Activated T-cell treated with anti-CD3 and anti-CD28 coated beads, Interleukin-2, amount 50 U/mL, for 24 hours (primary cell): ENCODE results near the gene CELSR2.

Source experiments
- DNase-seq: peaks from one replicate; pipeline ENCODE4 v3.0.0-alpha.2; 2020
- H3K27ac Mint-ChIP-seq: 2 replicates; pipeline ENCODE4 v1.8.0; 2020; ENCODE audit warnings: mild to moderate bottlenecking, mixed read lengths
- H3K27me3 Mint-ChIP-seq: 2 replicates; pipeline ENCODE4 v1.8.0; 2020; ENCODE audit warnings: mixed read lengths
- H3K36me3 Mint-ChIP-seq: 2 replicates; pipeline ENCODE4 v1.8.0; 2020; ENCODE audit warnings: low read depth, mixed read lengths
- H3K4me1 Mint-ChIP-seq: 2 replicates; pipeline ENCODE4 v1.8.0; 2020; ENCODE audit warnings: low read depth, mixed read lengths
- H3K4me3 Mint-ChIP-seq: 2 replicates; pipeline ENCODE4 v1.8.0; 2020; ENCODE audit warnings: mild to moderate bottlenecking, moderate library complexity, mixed read lengths
- H3K9me3 Mint-ChIP-seq: 2 replicates; pipeline ENCODE4 v1.8.0; 2020; ENCODE audit warnings: mixed read lengths

CELSR2 gene

GRCh38 chr1:109306832-109307273 lies 57.5 kb downstream of the CELSR2 start, which contains the start of gene MYBPHL:
Gene MYBPHL, minus strand, starts transcription at chr1:109307011. Its CDS starts 20 bp downstream, at chr1:109306991.
- Mint-ChIP-seq H3K36me3 (no peaks in the 10 kb centered on the region), H3K27ac (no peak within 1 kb of the TSS), H3K9me3 (no peaks in the 10 kb centered on the region), H3K4me3 (no peak within 1 kb of the TSS), H3K4me1 (no peaks in the 10 kb centered on the region), H3K27me3 (no peaks in the 10 kb centered on the region)
- no peak for DNase-seq

- H3K36me3 Mint-ChIP-seq, result no peaks in the 10 kb centered on the region
- no peaks in the 10 kb centered on the region for H3K9me3 Mint-ChIP-seq
- no peaks in the 10 kb centered on the region for H3K4me1 Mint-ChIP-seq
- H3K27ac Mint-ChIP-seq, result no peak overlapping the region
- no peak overlapping the region for H3K4me3 Mint-ChIP-seq
- H3K27me3 Mint-ChIP-seq, result no peaks in the 10 kb centered on the region
- no peak for DNase-seq
Measured at GRCh38 chr1:109307274-109308021, 58.1 kb downstream of the CELSR2 start.

- Mint-ChIP-seq H3K27ac (no peak overlapping the region), H3K36me3 (no peaks in the 10 kb centered on the region), H3K9me3 (no peaks in the 10 kb centered on the region), H3K4me3 (no peak overlapping the region), H3K4me1 (no peaks in the 10 kb centered on the region), H3K27me3 (no peaks in the 10 kb centered on the region)
- DNase-seq, result no peak
Measured at GRCh38 chr1:109309347-109309746, 60.0 kb downstream of the CELSR2 start.

GRCh38 chr1:109312246-109312645 lies 62.9 kb downstream of the CELSR2 start:
- no peaks in the 10 kb centered on the region for H3K27me3 Mint-ChIP-seq
- no peaks in the 10 kb centered on the region for H3K4me1 Mint-ChIP-seq
- H3K36me3 Mint-ChIP-seq, result no peaks in the 10 kb centered on the region
- no peak overlapping the region for H3K4me3 Mint-ChIP-seq
- H3K27ac Mint-ChIP-seq, result no peak overlapping the region
- H3K9me3 Mint-ChIP-seq, result no peaks in the 10 kb centered on the region
- no peak for DNase-seq

GRCh38 chr1:109312978-109313775 lies 63.8 kb downstream of the CELSR2 start:
- no peak for DNase-seq
- H3K36me3 Mint-ChIP-seq, result no peaks in the 10 kb centered on the region
- H3K9me3 Mint-ChIP-seq, result no peaks in the 10 kb centered on the region
- no peak overlapping the region for H3K27ac Mint-ChIP-seq
- no peaks in the 10 kb centered on the region for H3K4me1 Mint-ChIP-seq
- no peaks in the 10 kb centered on the region for H3K27me3 Mint-ChIP-seq
- H3K4me3 Mint-ChIP-seq, result no peak overlapping the region

GRCh38 chr1:109314795-109315194 lies 65.5 kb downstream of the CELSR2 start:
- no peak overlapping the region for H3K27ac Mint-ChIP-seq
- H3K27me3 Mint-ChIP-seq, result no peaks in the 10 kb centered on the region
- no peak for DNase-seq
- H3K9me3 Mint-ChIP-seq, result no peaks in the 10 kb centered on the region
- H3K36me3 Mint-ChIP-seq, result no peaks in the 10 kb centered on the region
- no peaks in the 10 kb centered on the region for H3K4me1 Mint-ChIP-seq
- H3K4me3 Mint-ChIP-seq, result no peak overlapping the region

- H3K9me3 Mint-ChIP-seq, result no peaks in the 10 kb centered on the region
- no peaks in the 10 kb centered on the region for H3K27me3 Mint-ChIP-seq
- no peak for DNase-seq
- H3K4me1 Mint-ChIP-seq, result no peaks in the 10 kb centered on the region
- H3K27ac Mint-ChIP-seq, result no peak overlapping the region
- no peaks in the 10 kb centered on the region for H3K36me3 Mint-ChIP-seq
- no peak overlapping the region for H3K4me3 Mint-ChIP-seq
Measured at GRCh38 chr1:109315288-109315687, 65.9 kb downstream of the CELSR2 start.

GRCh38 chr1:109316506-109316905 lies 67.2 kb downstream of the CELSR2 start:
- no peaks in the 10 kb centered on the region for H3K4me1 Mint-ChIP-seq
- no peaks in the 10 kb centered on the region for H3K27me3 Mint-ChIP-seq
- H3K4me3 Mint-ChIP-seq, result no peak overlapping the region
- H3K9me3 Mint-ChIP-seq, result no peaks in the 10 kb centered on the region
- no peak for DNase-seq
- no peak overlapping the region for H3K27ac Mint-ChIP-seq
- no peaks in the 10 kb centered on the region for H3K36me3 Mint-ChIP-seq

- Mint-ChIP-seq H3K9me3 (no peaks in the 10 kb centered on the region), H3K4me3 (no peak overlapping the region), H3K27ac (no peak overlapping the region), H3K4me1 (no peaks in the 10 kb centered on the region), H3K36me3 (no peaks in the 10 kb centered on the region), H3K27me3 (no peaks in the 10 kb centered on the region)
- DNase-seq, result no peak
Measured at GRCh38 chr1:109319114-109319513, 69.8 kb downstream of the CELSR2 start.

GRCh38 chr1:109322974-109323373 lies 73.6 kb downstream of the CELSR2 start:
- DNase-seq, result no peak
- Mint-ChIP-seq H3K4me3 (no peak overlapping the region), H3K9me3 (no peaks in the 10 kb centered on the region), H3K27me3 (no peaks in the 10 kb centered on the region), H3K36me3 (no peaks in the 10 kb centered on the region), H3K4me1 (no peaks in the 10 kb centered on the region), H3K27ac (no peak overlapping the region)
